SK-N-SH (cell line): ENCODE results near the gene NPY1R. TPM values are rescaled to one million over a fixed set of nuclear protein-coding genes. Genes with fewer than 3 reads are reported as not detected.
A peak's percentile ranks its signal among the peaks of the same experiment; 100 is the strongest.

Experiments
- CTCF ChIA-PET: fragments of 300-600, 350-600 bp; formaldehyde crosslinking; extraction: SDS; loops from one replicate; lab custom pipeline; 2021; lab: Yijun Ruan, JAX
- POLR2A ChIA-PET: fragments of 350-600 bp; sonication (Branson Sonifier 250); formaldehyde crosslinking; extraction: SDS; loops from one replicate; lab custom pipeline; 2020; ENCODE audit warnings: antibody characterized with exemption, inconsistent platforms; lab: Yijun Ruan, JAX
- DNase-seq: peaks from one replicate; pipeline ENCODE4 v3.0.0; 2012
- H2AFZ ChIP-seq: fragments of 200-600 bp; sonication (generic); 2 replicates; pipeline ENCODE4 v1.8.1; 2016; ENCODE audit warnings: antibody characterized with exemption, mild to moderate bottlenecking, low read depth
- H3F3A ChIP-seq: fragments of 200-600 bp; sonication (generic); replicated peaks from 2 replicates; pipeline ENCODE3; 2016; ENCODE audit warnings: antibody characterized with exemption, mild to moderate bottlenecking; ENCODE audit not compliant: insufficient read depth
- H3K27ac ChIP-seq, 2 experiments: fragments of 200-500 bp in 1 of 2; fragments of 200-600 bp in 1 of 2; sonication (Bioruptor generic) in 1 of 2; sonication (generic), shearing (Covaris generic) in 1 of 2; 2 replicates each; pipeline versions ENCODE4 v1.5.1 to v1.6.1; 2014 to 2016; ENCODE audit warnings: low read depth in 2 of 2, inconsistent platforms in 1 of 2, low read length in 1 of 2, mild to moderate bottlenecking in 1 of 2, mixed read lengths in 1 of 2
- H3K27me3 ChIP-seq: fragments of 200-600 bp; sonication (generic), shearing (Covaris generic); 2 replicates; pipeline ENCODE4 v1.6.1; 2016; ENCODE audit warnings: mixed run types; ENCODE audit not compliant: insufficient read depth
- H3K36me3 ChIP-seq, 2 experiments: fragments of 200-500 bp in 1 of 2; fragments of 200-600 bp in 1 of 2; sonication (Bioruptor generic) in 1 of 2; sonication (generic) in 1 of 2; replicated peaks in 1 of 2; 2 replicates each; pipeline versions ENCODE3 to v1.5.1; 2014 to 2016; ENCODE audit warnings: low read length in 1 of 2, mild to moderate bottlenecking in 1 of 2; ENCODE audit not compliant: insufficient read depth in 2 of 2, control insufficient read depth in 1 of 2
- H3K4me1 ChIP-seq, 2 experiments: fragments of 200-500 bp in 1 of 2; fragments of 200-600 bp in 1 of 2; sonication (Bioruptor generic) in 1 of 2; sonication (generic), shearing (Covaris generic) in 1 of 2; 2 replicates each; pipeline versions ENCODE4 v1.5.1 to v1.6.1; 2014 to 2016; ENCODE audit warnings: low read depth in 1 of 2, low read length in 1 of 2, mixed run types in 1 of 2; ENCODE audit not compliant: insufficient read depth in 2 of 2, control insufficient read depth in 1 of 2
- H3K4me2 ChIP-seq: fragments of 200-600 bp; sonication (generic), shearing (Covaris generic); 2 replicates; pipeline ENCODE4 v1.6.1; 2017; ENCODE audit warnings: mixed run types
- H3K4me3 ChIP-seq, 2 experiments: fragments of 200-500 bp in 1 of 2; fragments of 200-600 bp in 1 of 2; sonication (Bioruptor generic) in 1 of 2; sonication (generic), shearing (Covaris generic) in 1 of 2; 2 replicates each; pipeline versions ENCODE4 v1.5.1 to v1.8.1; 2014 to 2016; ENCODE audit warnings: low read depth in 2 of 2, inconsistent platforms in 1 of 2, low read length in 1 of 2, mild to moderate bottlenecking in 1 of 2, mixed read lengths in 1 of 2, moderate library complexity in 1 of 2
- H3K79me2 ChIP-seq: fragments of 200-600 bp; sonication (generic); 2 replicates; pipeline ENCODE4 v1.8.1; 2017; ENCODE audit warnings: mild to moderate bottlenecking; ENCODE audit not compliant: insufficient read depth
- H3K9ac ChIP-seq: fragments of 200-600 bp; sonication (generic); 2 replicates; pipeline ENCODE4 v1.6.1; 2017; ENCODE audit warnings: mixed run types
- H3K9me2 ChIP-seq: fragments of 200-600 bp; sonication (generic); 2 replicates; pipeline ENCODE4 v1.6.1; 2017; ENCODE audit warnings: mixed run types
- H3K9me3 ChIP-seq: fragments of 200-600 bp; sonication (generic); 2 replicates; pipeline ENCODE4 v1.6.1; 2017; ENCODE audit warnings: mixed run types, mild to moderate bottlenecking, moderate library complexity
- H4K20me1 ChIP-seq: fragments of 200-600 bp; sonication (generic); 2 replicates; pipeline ENCODE4 v1.6.1; 2017; ENCODE audit warnings: mild to moderate bottlenecking, mixed run types; ENCODE audit not compliant: insufficient read depth
- CTCF ChIP-seq: fragments of 200-600 bp; sonication (generic); IDR thresholded peaks from 2 replicates; pipeline ENCODE4 v1.6.1; 2017; ENCODE audit warnings: antibody characterized with exemption, mild to moderate bottlenecking, moderate library complexity
- ELF1 ChIP-seq: IDR thresholded peaks from 2 replicates; pipeline ENCODE4 v1.4.0; 2012
- EP300 ChIP-seq, 2 experiments: IDR thresholded peaks; 2 replicates each; pipeline versions ENCODE4 v1.4.0 to v1.6.1; 2012; ENCODE audit warnings: borderline replicate concordance in 1 of 2, low read depth in 1 of 2, low read length in 1 of 2
- FOXM1 ChIP-seq: IDR thresholded peaks from 2 replicates; pipeline ENCODE4 v1.4.0; 2012; ENCODE audit warnings: low read depth, mild to moderate bottlenecking
- GABPA ChIP-seq: IDR thresholded peaks from 2 replicates; pipeline ENCODE4 v1.4.0; 2012; ENCODE audit warnings: low read depth, mild to moderate bottlenecking
- JUND ChIP-seq: IDR thresholded peaks from 2 replicates; pipeline ENCODE4 v1.4.0; 2012
- MEF2A ChIP-seq: IDR thresholded peaks from 2 replicates; pipeline ENCODE4 v1.4.0; 2012; ENCODE audit warnings: low read depth, borderline replicate concordance
- RAD21 ChIP-seq: IDR thresholded peaks from 2 replicates; pipeline ENCODE4 v1.6.1; 2012; ENCODE audit warnings: mild to moderate bottlenecking, low read length
- RFX5 ChIP-seq: IDR thresholded peaks from 2 replicates; pipeline ENCODE4 v1.6.1; 2012; ENCODE audit warnings: mild to moderate bottlenecking, improper control_type of control experiment, low read length
- SIN3A ChIP-seq: IDR thresholded peaks from 2 replicates; pipeline ENCODE4 v1.6.1; 2012; ENCODE audit warnings: low read depth, mild to moderate bottlenecking, low read length, moderate library complexity, borderline replicate concordance
- SMC3 ChIP-seq: IDR thresholded peaks from 2 replicates; pipeline ENCODE4 v1.6.1; 2012; ENCODE audit warnings: low read depth, low read length, improper control_type of control experiment
- TCF12 ChIP-seq: IDR thresholded peaks from 2 replicates; pipeline ENCODE4 v1.4.0; 2012
- TEAD4 ChIP-seq: IDR thresholded peaks from 2 replicates; pipeline ENCODE4 v1.4.0; 2012; ENCODE audit warnings: mild to moderate bottlenecking, borderline replicate concordance; ENCODE audit not compliant: insufficient read depth
- USF1 ChIP-seq: IDR thresholded peaks from 2 replicates; pipeline ENCODE4 v1.4.0; 2012; ENCODE audit warnings: low read depth, borderline replicate concordance
- USF2 ChIP-seq: fragments of 150-350 bp; IDR thresholded peaks from 2 replicates; pipeline ENCODE4 v1.6.1; 2017; ENCODE audit warnings: antibody characterized with exemption, low read length, low read depth, borderline replicate concordance
- WGBS: methylation state at CpG from one replicate; pipeline ENCODE4 v1.1.6; 2017; ENCODE audit warnings: low lambda C conversion rate; 5-methylcytosine and 5-hydroxymethylcytosine counted together
- polyA plus RNA-seq, 3 experiments: library from polyadenylated mRNA; depleted of rRNA; stranded (reverse); fragments of >200 nt; gene quantifications; 2 replicates each; pipeline ENCODE4 v1.2.3, GENCODE V29; 2012

Gene NPY1R
- polyA plus RNA-seq (2012; rRNA removed), result not detected in 2 replicates
- polyA plus RNA-seq (2012; cell fraction: cytosol; rRNA removed), result not detected in 2 replicates
- 0.01 TPM in 1 of 2 replicates, not detected in the other for polyA plus RNA-seq (2012; cell fraction: nucleus; rRNA removed)

DNA sequence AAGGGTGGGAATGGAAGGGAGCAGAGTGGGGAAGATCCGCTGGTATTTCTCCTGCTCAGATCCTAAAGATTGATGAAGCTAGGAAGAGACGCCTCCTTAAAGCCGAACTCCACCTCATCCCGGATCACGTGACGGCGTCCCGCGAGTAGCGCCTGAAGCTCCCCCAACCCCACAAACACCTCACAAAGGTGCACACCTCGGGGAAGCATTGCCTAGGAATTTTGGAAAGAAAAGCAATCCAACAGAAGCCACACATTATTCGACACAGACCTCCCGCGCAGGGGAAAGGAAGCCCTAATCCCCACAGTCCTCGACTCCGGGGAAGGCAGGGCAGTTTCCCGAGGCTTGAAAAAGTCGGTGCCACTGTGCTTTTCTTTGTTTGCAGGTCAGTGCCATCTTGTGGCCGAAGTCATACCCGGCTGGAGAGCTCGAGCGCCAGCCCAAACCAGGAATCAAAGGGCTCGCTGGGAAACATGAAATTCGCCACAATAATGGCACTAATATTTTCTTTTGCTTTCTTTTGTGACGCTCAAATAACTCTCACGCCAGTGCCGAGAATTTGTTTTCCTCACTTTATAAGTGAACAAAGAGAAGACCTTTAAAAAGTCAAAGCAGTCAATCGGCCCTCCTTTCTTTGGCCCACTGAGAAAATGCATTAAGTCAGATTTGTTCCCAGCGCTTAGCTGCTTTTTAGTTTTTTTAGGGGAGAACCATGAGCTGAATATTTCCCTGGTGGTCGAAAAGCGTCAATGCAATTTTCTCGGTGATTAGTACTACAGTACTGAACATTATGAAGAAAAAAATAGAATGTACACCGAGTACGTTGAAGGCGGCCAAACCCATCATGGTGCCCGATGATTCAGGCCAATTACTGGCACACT lies at the start of gene NPY1R:
Gene NPY1R, minus strand, starts transcription at position 71 of the 881 bp plus-strand sequence. CDS start 6,042 bp downstream, outside the sequence.
- 9% methylated on average over 33 of the region's 36 CpGs for WGBS
- H4K20me1 ChIP-seq, result no peaks in the 10 kb centered on the region
- no peaks in the 10 kb centered on the region for H3K79me2 ChIP-seq
- no peak within 1 kb of the TSS for H3K9ac ChIP-seq
- ChIA-PET POLR2A (no interaction called here), CTCF (interaction anchor here (0.6 to 6.9 kb wide), 32 partner anchors 10 to 1563 kb away, joined by 3 to 76 read pairs (median 4); no protein-coding TSS in a partner anchor)
- peak within 1 kb of the TSS; percentile 85 for H2AFZ ChIP-seq
- H3K36me3 ChIP-seq, result no peaks in the 10 kb centered on the region
- H3K9me3 ChIP-seq, result no peaks in the 10 kb centered on the region
- no peaks in the 10 kb centered on the region for H3K9me2 ChIP-seq
- H3K4me3 ChIP-seq, result peak within 1 kb of the TSS; percentile 47 to 61
- H3K27ac ChIP-seq, result no peak within 1 kb of the TSS
- peak; percentile 78 for DNase-seq
- peaks cover 4 to 9% of the 10 kb centered on the region in 2 experiments; a peak in 2 of 4 replicates for H3K4me1 ChIP-seq
- H3K27me3 ChIP-seq, result peaks cover 22% of the 10 kb centered on the region; the same call in 1 of the 2 replicates
- H3K4me2 ChIP-seq, result peak within 1 kb of the TSS; percentile 93
- no peak for TF ChIP-seq ELF1
- TF ChIP-seq USF2, result 0 out of 2 replicates have a peak, but pooled peaks have one; percentile 34
- TF ChIP-seq CTCF, result peak; percentile 80
- peak; percentile 74 for TF ChIP-seq RAD21
- TF ChIP-seq GABPA, result no peak
- TF ChIP-seq SMC3, result peak; percentile 74
- peak; percentile 93 for TF ChIP-seq USF1
- peaks cover 7% of the 10 kb centered on the region for H3F3A ChIP-seq

GRCh38 chr4:163380703-163381102 lies 48.3 kb upstream of the NPY1R start:
- CTCF ChIA-PET, result interaction anchor here (0.9 kb wide), 1 partner anchor 48 kb away, joined by 3 read pairs; the partner anchor contains the start of gene NPY1R

More at GRCh38 chr4:163380703-163381102, 48.3 kb upstream of the NPY1R start:
- no peaks in the 10 kb centered on the region for H3K4me1 ChIP-seq
- no peaks in the 10 kb centered on the region for H3K9me3 ChIP-seq
- no peaks in the 10 kb centered on the region for H3K9me2 ChIP-seq
- H3K4me3 ChIP-seq, result no peak overlapping the region
- POLR2A ChIA-PET, result no interaction called here
- H3K9ac ChIP-seq, result no peak overlapping the region
- H3F3A ChIP-seq, result no peaks in the 10 kb centered on the region
- no peaks in the 10 kb centered on the region for H4K20me1 ChIP-seq
- no peak overlapping the region for H3K4me2 ChIP-seq
- no peak overlapping the region for H2AFZ ChIP-seq
- H3K27me3 ChIP-seq, result 0 out of 2 replicates have a peak, but pooled peaks cover 4% of the 10 kb centered on the region
- TF ChIP-seq TCF12 (no peak), MEF2A (no peak), SMC3 (no peak), JUND (no peak), ELF1 (no peak), USF2 (no peak), CTCF (no peak), RAD21 (no peak), EP300 (IDR thresholded peaks at IDR 0.05; ENCODE audit: borderline replicate concordance in 1 of 2, low read depth in 1 of 2, low read length in 1 of 2) (no peak), TEAD4 (no peak), SIN3A (no peak), RFX5 (no peak), FOXM1 (no peak)
- 5% methylated on average over 5 of the region's 5 CpGs for WGBS
- DNase-seq, result no peak
- no peak overlapping the region for H3K27ac ChIP-seq
- H3K36me3 ChIP-seq, result no peaks in the 10 kb centered on the region
- H3K79me2 ChIP-seq, result no peaks in the 10 kb centered on the region
